HG03457 (cell line): ENCODE results near the gene RASGRF1.
A peak's percentile ranks its signal among the peaks of the same experiment; 100 is the strongest.

Source experiments
- ATAC-seq: cut with Tn5 transposase; IDR thresholded peaks from one replicate; pipeline ENCODE4 v1.9.1; 2021; ENCODE audit warnings: moderate number of reproducible peaks; ENCODE audit not compliant: unreplicated experiment

Gene RASGRF1

GRCh38 chr15:78988361-78988911 lies 102.1 kb downstream of the RASGRF1 start:
- ATAC-seq = no peak

GRCh38 chr15:78987556-78988360 lies 102.8 kb downstream of the RASGRF1 start:
- ATAC-seq = no peak

GRCh38 chr15:78985859-78986475 lies 104.6 kb downstream of the RASGRF1 start:
- ATAC-seq = no peak

- no peak for ATAC-seq
Observed at GRCh38 chr15:78984041-78984440, 106.5 kb downstream of the RASGRF1 start.

- ATAC-seq = no peak
Observed at GRCh38 chr15:78983146-78983918, 107.2 kb downstream of the RASGRF1 start.

- no peak for ATAC-seq
Observed at GRCh38 chr15:78982736-78983135, 107.8 kb downstream of the RASGRF1 start.

- ATAC-seq = no peak
Observed at GRCh38 chr15:78981532-78982313, 108.9 kb downstream of the RASGRF1 start.

- ATAC-seq = no peak
Observed at GRCh38 chr15:78979456-78980320, 110.9 kb downstream of the RASGRF1 start.

GRCh38 chr15:78978601-78979179 lies 111.9 kb downstream of the RASGRF1 start:
- no peak for ATAC-seq

- peak; percentile 17 for ATAC-seq
Observed at GRCh38 chr15:78977591-78978347, 112.8 kb downstream of the RASGRF1 start.

- peak; percentile 49 for ATAC-seq
Observed at GRCh38 chr15:78977091-78977571, 113.4 kb downstream of the RASGRF1 start.

- no peak for ATAC-seq
Observed at GRCh38 chr15:78976691-78977090, 113.9 kb downstream of the RASGRF1 start.

- no peak for ATAC-seq
Observed at GRCh38 chr15:78974272-78974918, 116.2 kb downstream of the RASGRF1 start.

- no peak for ATAC-seq
Observed at GRCh38 chr15:78969687-78970349, 120.8 kb downstream of the RASGRF1 start.

GRCh38 chr15:78968539-78969271 lies 121.9 kb downstream of the RASGRF1 start:
- ATAC-seq = no peak

- ATAC-seq = no peak
Observed at GRCh38 chr15:78968114-78968513, 122.5 kb downstream of the RASGRF1 start.

- no peak for ATAC-seq
Observed at GRCh38 chr15:78960308-78960707, 130.3 kb downstream of the RASGRF1 start.
